Choroid plexus epithelial cell (primary cell): ENCODE measurements around the gene THSD4.

Experiments used
- DNase-seq: peaks from one replicate; pipeline ENCODE4 v3.0.0-alpha.2; 2010; ENCODE audit warnings: low read depth
- H3K4me3 ChIP-seq: 2 replicates; pipeline ENCODE4 v1.5.1; 2011; ENCODE audit warnings: low read depth, mild to moderate bottlenecking, control low read depth, low read length, moderate library complexity
- TF ChIP-seq, protein P1 (sequence below): conservative IDR thresholded peaks from 2 replicates; pipeline ENCODE4 v1.5.1; 2011; ENCODE audit warnings: low read depth, mild to moderate bottlenecking, control low read depth, inconsistent platforms, low read length, moderate library complexity

THSD4 gene

DNA sequence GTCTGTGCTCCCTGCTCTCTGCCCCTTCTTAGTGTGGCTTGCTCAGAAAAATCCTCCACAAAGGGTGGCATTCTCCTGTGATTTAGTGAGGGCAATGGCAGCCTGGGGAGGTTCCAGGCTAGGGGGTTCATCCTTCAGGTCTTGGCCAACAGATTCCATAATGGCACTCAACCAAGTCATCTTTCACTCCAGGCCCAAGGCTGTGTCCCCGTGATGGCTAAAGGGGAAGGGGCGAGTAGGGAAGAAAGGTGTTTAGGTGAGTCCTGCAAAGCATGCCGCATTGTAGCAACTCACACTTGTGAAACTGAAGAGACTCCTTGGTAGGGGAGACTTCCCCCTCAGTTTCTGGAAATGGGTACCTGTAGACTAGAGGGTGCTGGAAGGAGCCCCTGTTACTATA, 105.6 kb downstream of the THSD4 start:
- TF ChIP-seq, protein P1, sequence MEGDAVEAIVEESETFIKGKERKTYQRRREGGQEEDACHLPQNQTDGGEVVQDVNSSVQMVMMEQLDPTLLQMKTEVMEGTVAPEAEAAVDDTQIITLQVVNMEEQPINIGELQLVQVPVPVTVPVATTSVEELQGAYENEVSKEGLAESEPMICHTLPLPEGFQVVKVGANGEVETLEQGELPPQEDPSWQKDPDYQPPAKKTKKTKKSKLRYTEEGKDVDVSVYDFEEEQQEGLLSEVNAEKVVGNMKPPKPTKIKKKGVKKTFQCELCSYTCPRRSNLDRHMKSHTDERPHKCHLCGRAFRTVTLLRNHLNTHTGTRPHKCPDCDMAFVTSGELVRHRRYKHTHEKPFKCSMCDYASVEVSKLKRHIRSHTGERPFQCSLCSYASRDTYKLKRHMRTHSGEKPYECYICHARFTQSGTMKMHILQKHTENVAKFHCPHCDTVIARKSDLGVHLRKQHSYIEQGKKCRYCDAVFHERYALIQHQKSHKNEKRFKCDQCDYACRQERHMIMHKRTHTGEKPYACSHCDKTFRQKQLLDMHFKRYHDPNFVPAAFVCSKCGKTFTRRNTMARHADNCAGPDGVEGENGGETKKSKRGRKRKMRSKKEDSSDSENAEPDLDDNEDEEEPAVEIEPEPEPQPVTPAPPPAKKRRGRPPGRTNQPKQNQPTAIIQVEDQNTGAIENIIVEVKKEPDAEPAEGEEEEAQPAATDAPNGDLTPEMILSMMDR, result no peak
- H3K4me3 ChIP-seq, result no peak overlapping the region
- DNase-seq, result no peak

- no peak overlapping the region for H3K4me3 ChIP-seq
- DNase-seq, result no peak
- TF ChIP-seq, protein P1, result no peak
Measured at GRCh38 chr15:71221417-71221816, 106.1 kb downstream of the THSD4 start.

DNA sequence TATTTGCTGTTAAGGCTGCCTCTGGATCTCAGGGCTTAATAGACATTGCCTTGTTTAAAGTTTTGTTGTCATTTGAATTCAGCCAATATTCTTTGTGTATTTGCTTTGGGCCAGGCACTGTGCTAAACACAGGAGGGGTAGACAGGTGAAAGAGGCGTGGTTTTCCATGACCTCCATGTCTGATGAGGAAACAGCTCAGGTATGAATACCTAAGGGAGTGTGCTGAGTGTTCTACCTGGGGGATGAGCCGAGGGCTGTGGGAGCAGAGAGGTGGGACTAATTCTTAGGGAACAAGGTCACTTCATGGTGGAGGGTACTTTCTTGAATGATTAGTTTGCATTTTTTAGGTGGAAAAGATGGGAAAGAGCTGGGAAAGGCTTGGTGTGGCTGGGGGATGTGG, 108.2 kb downstream of the THSD4 start:
- no peak for DNase-seq
- TF ChIP-seq, protein P1, result no peak
- no peak overlapping the region for H3K4me3 ChIP-seq

DNA sequence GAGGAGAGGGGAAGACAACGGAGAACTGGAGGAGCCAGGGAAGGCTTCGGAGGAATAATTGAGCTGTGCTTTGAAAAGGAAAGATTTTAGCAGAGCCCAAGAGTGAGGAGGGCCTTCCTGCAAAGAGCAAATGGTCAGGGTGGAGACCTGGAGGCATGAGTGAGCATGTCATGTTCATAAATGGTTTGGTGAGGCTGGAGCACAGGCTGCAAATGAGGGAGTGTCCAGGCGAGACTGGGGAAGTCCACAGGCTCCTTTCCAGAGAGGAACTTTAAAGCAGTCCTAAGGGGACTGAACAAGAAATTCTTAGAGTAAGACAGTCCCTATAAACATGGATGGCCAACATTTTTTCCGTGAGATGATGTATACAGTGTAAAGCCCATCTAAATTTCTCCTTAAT, 108.8 kb downstream of the THSD4 start:
- H3K4me3 ChIP-seq, result no peak overlapping the region
- TF ChIP-seq, protein P1, result no peak
- no peak for DNase-seq

GRCh38 chr15:71225851-71226250, 110.6 kb downstream of the THSD4 start:
- TF ChIP-seq, protein P1, result no peak
- no peak for DNase-seq
- H3K4me3 ChIP-seq, result no peak overlapping the region

- peak; percentile 47 for DNase-seq
- TF ChIP-seq, protein P1, result peak; percentile 14
- H3K4me3 ChIP-seq, result no peak overlapping the region
Measured at GRCh38 chr15:71226536-71227455, 111.5 kb downstream of the THSD4 start.

GRCh38 chr15:71228403-71228802, 113.1 kb downstream of the THSD4 start:
- no peak overlapping the region for H3K4me3 ChIP-seq
- DNase-seq, result peak; percentile 67
- TF ChIP-seq, protein P1, result no peak
